Activated CD4-positive, alpha-beta T cell treated with anti-CD3 and anti-CD28 coated beads, Interleukin-2, amount 50 U/mL, for 1 hour (primary cell): ENCODE measurements around the gene CCHCR1.
"Not testable (repeated sequence)": the region's sequence is repeated elsewhere in the genome, so short reads cannot be mapped to it uniquely, and the experiment has no call there.

Experiments
- DNase-seq: peaks from one replicate; pipeline ENCODE4 v3.0.0-alpha.2; 2020

CCHCR1 gene

GRCh38 chr6:31157513-31158139 is at the start of gene CCHCR1:
TSS of gene CCHCR1 (minus strand) at chr6:31157802. CDS start at chr6:31157600, 202 bp downstream.
- DNase-seq: no peak

GRCh38 chr6:31205638-31206037 is 48.0 kb upstream of the CCHCR1 start:
- DNase-seq: no peak

GRCh38 chr6:31204751-31205145 is 47.1 kb upstream of the CCHCR1 start:
- no peak for DNase-seq

GRCh38 chr6:31203345-31203979 is 45.9 kb upstream of the CCHCR1 start:
- peak; percentile 41 for DNase-seq

- no peak for DNase-seq
Observed at GRCh38 chr6:31202259-31203166, 44.9 kb upstream of the CCHCR1 start.

GRCh38 chr6:31199105-31199452 is 41.5 kb upstream of the CCHCR1 start:
- DNase-seq: not testable (repeated sequence)

GRCh38 chr6:31197559-31198305 is 40.1 kb upstream of the CCHCR1 start:
- peak; percentile 94 for DNase-seq

- DNase-seq: not testable (repeated sequence)
Observed at GRCh38 chr6:31196251-31197022, 38.8 kb upstream of the CCHCR1 start.

GRCh38 chr6:31195308-31195979 is 37.8 kb upstream of the CCHCR1 start:
- not testable (repeated sequence) for DNase-seq

GRCh38 chr6:31194061-31194834 is 36.6 kb upstream of the CCHCR1 start:
- DNase-seq: no peak

- no peak for DNase-seq
Observed at GRCh38 chr6:31193206-31193605, 35.6 kb upstream of the CCHCR1 start.

- peak; percentile 53 for DNase-seq
Observed at GRCh38 chr6:31192431-31193105, 35.0 kb upstream of the CCHCR1 start.

GRCh38 chr6:31190488-31190887 is 32.9 kb upstream of the CCHCR1 start:
- no peak for DNase-seq

GRCh38 chr6:31189223-31189622 is 31.6 kb upstream of the CCHCR1 start:
- not testable (repeated sequence) for DNase-seq

- no peak for DNase-seq
Observed at GRCh38 chr6:31187780-31188194, 30.2 kb upstream of the CCHCR1 start.

GRCh38 chr6:31186052-31186734 is 28.6 kb upstream of the CCHCR1 start:
- no peak for DNase-seq

- DNase-seq: not testable (repeated sequence)
Observed at GRCh38 chr6:31185695-31186051, 28.1 kb upstream of the CCHCR1 start.

GRCh38 chr6:31183859-31184258 is 26.3 kb upstream of the CCHCR1 start:
- DNase-seq: not testable (repeated sequence)

- DNase-seq: not testable (repeated sequence)
Observed at GRCh38 chr6:31183287-31183686, 25.7 kb upstream of the CCHCR1 start.

- DNase-seq: peak; percentile 67
Observed at GRCh38 chr6:31180500-31180899, 22.9 kb upstream of the CCHCR1 start.
